Common myeloid progenitor, CD34-positive (primary cell): Measurements from ENCODE around the gene SLIT1.

Experiments
- CTCF ChIA-PET: fragments of 350-600 bp; sonication (Branson Sonifier 250); formaldehyde crosslinking; loops from one replicate; lab custom pipeline; 2021; ENCODE audit warnings: antibody characterized with exemption; lab: Charles Lee
- POLR2A ChIA-PET: fragments of 350-600 bp; sonication (Branson Sonifier 250); formaldehyde crosslinking; loops from one replicate; lab custom pipeline; 2021; ENCODE audit warnings: antibody characterized with exemption; lab: Charles Lee
- DNase-seq, 3 donors: peaks; one replicate each; pipeline versions ENCODE4 v3.0.0 to v3.0.0-alpha.2; 2013
- H3K27ac ChIP-seq, 2 experiments: 1 replicate in 1 of 2; 2 replicates in 1 of 2; pipeline ENCODE4 v1.7.0; 2013; ENCODE audit warnings: inconsistent platforms in 2 of 2, low read length in 2 of 2, mild to moderate bottlenecking in 2 of 2, low read depth in 1 of 2, moderate library complexity in 1 of 2; ENCODE audit not compliant: severe bottlenecking in 2 of 2, insufficient read depth in 1 of 2, poor library complexity in 1 of 2
- H3K27me3 ChIP-seq, 5 experiments: replicated peaks in 2 of 5; 1 replicate in 3 of 5; 2 replicates in 2 of 5; pipeline versions ENCODE4 v1.6.1 to v1.7.0; 2013; ENCODE audit warnings: low read length in 4 of 5, mild to moderate bottlenecking in 2 of 5, moderate library complexity in 2 of 5, inconsistent platforms in 1 of 5; ENCODE audit not compliant: insufficient read depth in 5 of 5, control insufficient read depth in 4 of 5
- H3K36me3 ChIP-seq, 4 experiments: 1 replicate in 2 of 4; 2 replicates in 2 of 4; pipeline versions ENCODE4 v1.6.1 to v1.7.0; 2013; ENCODE audit warnings: low read length in 3 of 4, control low read depth in 1 of 4, mild to moderate bottlenecking in 1 of 4; ENCODE audit not compliant: control insufficient read depth in 4 of 4, insufficient read depth in 4 of 4
- H3K4me1 ChIP-seq, 4 experiments: 1 replicate in 3 of 4; 2 replicates in 1 of 4; pipeline versions ENCODE4 v1.6.1 to v1.7.1; 2013; ENCODE audit warnings: low read length in 3 of 4, mild to moderate bottlenecking in 3 of 4, control low read depth in 1 of 4, inconsistent platforms in 1 of 4, moderate library complexity in 1 of 4; ENCODE audit not compliant: control insufficient read depth in 4 of 4, insufficient read depth in 4 of 4; ENCODE audit errors: control extremely low read depth in 1 of 4
- H3K4me3 ChIP-seq, 7 experiments: 1 replicate in 4 of 7; 2 replicates in 3 of 7; pipeline versions ENCODE4 v1.5.1 to v1.7.0; 2013; ENCODE audit warnings: mild to moderate bottlenecking in 7 of 7, low read length in 6 of 7, moderate library complexity in 6 of 7, inconsistent platforms in 2 of 7, low read depth in 2 of 7, control low read depth in 1 of 7; ENCODE audit not compliant: insufficient read depth in 4 of 7, control insufficient read depth in 1 of 7; ENCODE audit errors: extremely low read depth in 1 of 7
- H3K9me3 ChIP-seq, 5 experiments: 1 replicate in 4 of 5; 2 replicates in 1 of 5; pipeline versions ENCODE4 v1.6.1 to v1.7.1; 2013; ENCODE audit warnings: low read length in 4 of 5, mild to moderate bottlenecking in 2 of 5, inconsistent platforms in 1 of 5, low read depth in 1 of 5, moderate library complexity in 1 of 5; ENCODE audit not compliant: control insufficient read depth in 4 of 5, insufficient read depth in 2 of 5; ENCODE audit errors: control extremely low read depth in 1 of 5
- WGBS: methylation state at CpG from one replicate; pipeline ENCODE4 v1.1.5; 2013; ENCODE audit not compliant: insufficient coverage; 5-methylcytosine and 5-hydroxymethylcytosine counted together

The SLIT1 gene

GRCh38 chr10:97111615-97112014, 74.1 kb downstream of the SLIT1 start:
- ChIA-PET POLR2A (no interaction called here), CTCF (interaction anchor here (2.9 kb wide), 1 partner anchor 99 kb away, joined by 10 read pairs; no protein-coding TSS in a partner anchor)
- Histone ChIP-seq H3K4me1 (no peaks in the 10 kb centered on the region), H3K4me3 (no peak overlapping the region), H3K9me3 (no peaks in the 10 kb centered on the region), H3K36me3 (no peaks in the 10 kb centered on the region), H3K27me3 (peaks cover 0 to 42% (median 6%) of the 10 kb centered on the region in 5 experiments), H3K27ac (no peak overlapping the region)
- WGBS = 83% methylated on average over 6 of the region's 11 CpGs
- no peak for DNase-seq

GRCh38 chr10:97109547-97109946, 76.2 kb downstream of the SLIT1 start:
- POLR2A ChIA-PET = interaction anchor here (0.6 kb wide), 1 partner anchor 149 kb away, joined by 3 read pairs; no protein-coding TSS in a partner anchor
- H3K27ac ChIP-seq = no peak overlapping the region

GRCh38 chr10:97107551-97107950, 78.2 kb downstream of the SLIT1 start:
- Histone ChIP-seq H3K27me3 (peaks cover 0 to 42% (median 9%) of the 10 kb centered on the region in 5 experiments), H3K9me3 (no peaks in the 10 kb centered on the region), H3K4me1 (no peaks in the 10 kb centered on the region), H3K36me3 (no peaks in the 10 kb centered on the region), H3K4me3 (no peak overlapping the region), H3K27ac (no peak overlapping the region)
- POLR2A ChIA-PET = no interaction called here
- no peak for DNase-seq
- 70% methylated on average over 5 of the region's 5 CpGs for WGBS
- CTCF ChIA-PET = interaction anchor here (1.0 to 1.9 kb wide), 5 partner anchors 10 to 38 kb away, joined by 3 to 4 read pairs (median 3); no protein-coding TSS in a partner anchor

More at GRCh38 chr10:97109547-97109946, 76.2 kb downstream of the SLIT1 start:
- WGBS = no CpG with 5 or more reads among the region's 6 CpGs
- Histone ChIP-seq H3K36me3 (no peaks in the 10 kb centered on the region), H3K4me3 (no peak overlapping the region), H3K27me3 (peaks cover 0 to 42% (median 4%) of the 10 kb centered on the region in 5 experiments), H3K4me1 (no peaks in the 10 kb centered on the region), H3K9me3 (no peaks in the 10 kb centered on the region)
- CTCF ChIA-PET = interaction anchor here (2.9 kb wide), 1 partner anchor 101 kb away, joined by 10 read pairs; no protein-coding TSS in a partner anchor
- DNase-seq = no peak

GRCh38 chr10:97106207-97106606, 79.6 kb downstream of the SLIT1 start:
- Histone ChIP-seq H3K4me1 (no peaks in the 10 kb centered on the region), H3K9me3 (no peaks in the 10 kb centered on the region), H3K27me3 (peaks cover 0 to 33% (median 14%) of the 10 kb centered on the region in 5 experiments), H3K36me3 (no peaks in the 10 kb centered on the region), H3K4me3 (no peak overlapping the region), H3K27ac (no peak overlapping the region)
- POLR2A ChIA-PET = no interaction called here
- 72% methylated on average over 6 of the region's 6 CpGs for WGBS
- no peak for DNase-seq
- CTCF ChIA-PET = interaction anchor here (0.5 to 1.9 kb wide), 2 partner anchors 27 to 356 kb away, joined by 4 read pairs; no protein-coding TSS in a partner anchor

GRCh38 chr10:97105303-97105702, 80.5 kb downstream of the SLIT1 start:
- 100% methylated on average over 6 of the region's 7 CpGs for WGBS

GRCh38 chr10:97103316-97104080, 82.3 kb downstream of the SLIT1 start:
- WGBS = 92% methylated on average over 7 of the region's 14 CpGs
- POLR2A ChIA-PET = no interaction called here
- H3K27me3 ChIP-seq = peaks cover 0 to 20% (median 15%) of the 10 kb centered on the region in 5 experiments

More at GRCh38 chr10:97105303-97105702, 80.5 kb downstream of the SLIT1 start:
- CTCF ChIA-PET = no interaction called here
- Histone ChIP-seq H3K36me3 (no peaks in the 10 kb centered on the region), H3K4me1 (no peaks in the 10 kb centered on the region), H3K9me3 (no peaks in the 10 kb centered on the region), H3K4me3 (no peak overlapping the region), H3K27ac (no peak overlapping the region), H3K27me3 (peaks cover 0 to 28% (median 14%) of the 10 kb centered on the region in 5 experiments)
- DNase-seq = no peak
- POLR2A ChIA-PET = no interaction called here

GRCh38 chr10:97102441-97102840, 83.3 kb downstream of the SLIT1 start:
- H3K4me3 ChIP-seq = no peak overlapping the region
- no peaks in the 10 kb centered on the region for H3K36me3 ChIP-seq
- DNase-seq = no peak
- ChIA-PET POLR2A (no interaction called here), CTCF (interaction anchor here (1.2 to 2.6 kb wide), 4 partner anchors 8 to 30 kb away, joined by 4 to 9 read pairs (median 6); no protein-coding TSS in a partner anchor)
- WGBS = 100% methylated on average over 6 of the region's 6 CpGs
- H3K27ac ChIP-seq = no peak overlapping the region
- H3K9me3 ChIP-seq = no peaks in the 10 kb centered on the region
- peaks cover 0 to 22% (median 16%) of the 10 kb centered on the region in 5 experiments for H3K27me3 ChIP-seq
- H3K4me1 ChIP-seq = no peaks in the 10 kb centered on the region

More at GRCh38 chr10:97103316-97104080, 82.3 kb downstream of the SLIT1 start:
- Histone ChIP-seq H3K4me3 (no peak overlapping the region), H3K4me1 (no peaks in the 10 kb centered on the region), H3K9me3 (no peaks in the 10 kb centered on the region), H3K36me3 (no peaks in the 10 kb centered on the region), H3K27ac (no peak overlapping the region)
- CTCF ChIA-PET = interaction anchor here (0.8 to 2.6 kb wide), 5 partner anchors 9 to 33 kb away, joined by 3 to 9 read pairs (median 5); no protein-coding TSS in a partner anchor
- no peak for DNase-seq
